Neural cell (in vitro differentiated cells): ENCODE measurements around the gene GMPR2. TPM values are rescaled to one million over a fixed set of nuclear protein-coding genes. Genes with fewer than 3 reads are reported as not detected.

Experiments used
- H2AFZ ChIP-seq: fragments of 200-600, 300-800 bp; sonication (generic), shearing (Covaris generic); 2 replicates; pipeline ENCODE4 v1.6.0; 2014; ENCODE audit warnings: low read depth, mild to moderate bottlenecking, antibody characterized with exemption, low read length, moderate library complexity
- H3F3A ChIP-seq: fragments of 200-600 bp; shearing (Covaris generic); 2 replicates; pipeline ENCODE4 v1.6.1; 2016; ENCODE audit warnings: mild to moderate bottlenecking, moderate library complexity, mixed read lengths, antibody characterized with exemption, low read length; ENCODE audit not compliant: insufficient read depth, poor library complexity, severe bottlenecking
- H3K27ac ChIP-seq: fragments of 200-600, 300-800 bp; sonication (generic), shearing (Covaris generic); 2 replicates; pipeline ENCODE4 v1.5.1; 2014; ENCODE audit warnings: mild to moderate bottlenecking, low read length, moderate library complexity
- H3K27me3 ChIP-seq: fragments of 300-800, 200-600 bp; sonication (generic), shearing (Covaris generic); 2 replicates; pipeline ENCODE4 v1.6.0; 2014; ENCODE audit warnings: mild to moderate bottlenecking, low read depth, low read length, moderate library complexity; ENCODE audit not compliant: insufficient read depth
- H3K36me3 ChIP-seq: fragments of 300-800, 200-600 bp; sonication (generic), shearing (Covaris generic); 2 replicates; pipeline ENCODE4 v1.5.1; 2014; ENCODE audit warnings: mild to moderate bottlenecking, antibody characterized with exemption, low read length, moderate library complexity; ENCODE audit not compliant: insufficient read depth
- H3K4me2 ChIP-seq: fragments of 300-800, 200-600 bp; sonication (generic), shearing (Covaris generic); 2 replicates; pipeline ENCODE4 v1.6.0; 2014; ENCODE audit warnings: mild to moderate bottlenecking, low read length
- H3K4me3 ChIP-seq: fragments of 300-800, 200-600 bp; sonication (generic), shearing (Covaris generic); 2 replicates; pipeline ENCODE4 v1.5.1; 2014; ENCODE audit warnings: mild to moderate bottlenecking, low read length, moderate library complexity
- H3K79me2 ChIP-seq: fragments of 200-600 bp; shearing (Covaris generic); replicated peaks from 2 replicates; pipeline ENCODE4 v1.6.0; 2014; ENCODE audit warnings: mild to moderate bottlenecking, low read length, moderate library complexity; ENCODE audit not compliant: insufficient read depth
- H3K9ac ChIP-seq: fragments of 300-800, 200-600 bp; sonication (generic), shearing (Covaris generic); 2 replicates; pipeline ENCODE4 v1.6.1; 2016; ENCODE audit warnings: mild to moderate bottlenecking, low read length, mixed read lengths
- H3K9me2 ChIP-seq: fragments of 200-600 bp; shearing (Covaris generic); 2 replicates; pipeline ENCODE4 v1.6.1; 2016; ENCODE audit warnings: mild to moderate bottlenecking, low read length, mixed read lengths; ENCODE audit not compliant: insufficient read depth
- H3K9me3 ChIP-seq: fragments of 200-600, 300-800 bp; sonication (generic), shearing (Covaris generic); 2 replicates; pipeline ENCODE4 v1.6.1; 2016; ENCODE audit warnings: mild to moderate bottlenecking, mixed run types, low read length, moderate library complexity, mixed read lengths
- H4K20me1 ChIP-seq: fragments of 200-600 bp; shearing (Covaris generic); 2 replicates; pipeline ENCODE4 v1.6.1; 2016; ENCODE audit warnings: mild to moderate bottlenecking, mixed run types; ENCODE audit not compliant: insufficient read depth
- EP300 ChIP-seq: fragments of 450-650 bp; conservative IDR thresholded peaks from 2 replicates; pipeline ENCODE4 v1.6.1; 2014; ENCODE audit warnings: antibody characterized with exemption, mild to moderate bottlenecking, moderate library complexity; ENCODE audit not compliant: poor library complexity, severe bottlenecking
- EZH2 ChIP-seq: fragments of 200-600, 300-800 bp; shearing (Covaris generic), sonication (generic); IDR thresholded peaks from 2 replicates; pipeline ENCODE4 v1.6.1; 2014; ENCODE audit warnings: antibody characterized with exemption, low read length, borderline replicate concordance, mild to moderate bottlenecking; ENCODE audit not compliant: insufficient read depth, poor library complexity, severe bottlenecking
- MXI1 ChIP-seq: fragments of 450-650 bp; conservative IDR thresholded peaks from 2 replicates; pipeline ENCODE4 v1.6.1; 2014; ENCODE audit warnings: antibody characterized with exemption, mild to moderate bottlenecking; ENCODE audit not compliant: poor library complexity, severe bottlenecking
- POLR2AphosphoS5 ChIP-seq: IDR thresholded peaks from 2 replicates; pipeline ENCODE4 v1.6.1; 2012
- RAD21 ChIP-seq: fragments of 450-650 bp; conservative IDR thresholded peaks from 2 replicates; pipeline ENCODE4 v1.6.1; 2014; ENCODE audit warnings: antibody characterized with exemption, mild to moderate bottlenecking, moderate library complexity
- REST ChIP-seq: IDR thresholded peaks from 2 replicates; pipeline ENCODE4 v1.6.1; 2012; ENCODE audit warnings: borderline replicate concordance
- SMC3 ChIP-seq: fragments of 450-650 bp; conservative IDR thresholded peaks from 2 replicates; pipeline ENCODE4 v1.6.1; 2014; ENCODE audit warnings: antibody characterized with exemption, mild to moderate bottlenecking, moderate library complexity; ENCODE audit not compliant: poor library complexity
- TAF1 ChIP-seq: IDR thresholded peaks from 2 replicates; pipeline ENCODE4 v1.6.1; 2012; ENCODE audit warnings: low read depth
- polyA plus RNA-seq: library from polyadenylated mRNA; depleted of rRNA; stranded (reverse); fragments of >200 nt; gene quantifications from 2 replicates; pipeline ENCODE4 v1.2.3, GENCODE V29; 2014
- TF ChIP-seq, protein P1 (sequence below): fragments of 450-650 bp; IDR thresholded peaks from 2 replicates; pipeline ENCODE4 v1.5.1; 2014; ENCODE audit warnings: antibody characterized with exemption, mild to moderate bottlenecking, moderate library complexity; ENCODE audit not compliant: poor library complexity, severe bottlenecking

Gene GMPR2
- polyA plus RNA-seq, 1 donor from 2014 or later: 132 TPM

GRCh38 chr14:24184104-24184970 is 48.4 kb upstream of the GMPR2 start:
- TF ChIP-seq SMC3 (no peak), RAD21 (no peak), POLR2AphosphoS5 (no peak), EZH2 (no peak), EP300 (no peak), MXI1 (no peak), REST (no peak), TAF1 (no peak)
- TF ChIP-seq, protein P1, sequence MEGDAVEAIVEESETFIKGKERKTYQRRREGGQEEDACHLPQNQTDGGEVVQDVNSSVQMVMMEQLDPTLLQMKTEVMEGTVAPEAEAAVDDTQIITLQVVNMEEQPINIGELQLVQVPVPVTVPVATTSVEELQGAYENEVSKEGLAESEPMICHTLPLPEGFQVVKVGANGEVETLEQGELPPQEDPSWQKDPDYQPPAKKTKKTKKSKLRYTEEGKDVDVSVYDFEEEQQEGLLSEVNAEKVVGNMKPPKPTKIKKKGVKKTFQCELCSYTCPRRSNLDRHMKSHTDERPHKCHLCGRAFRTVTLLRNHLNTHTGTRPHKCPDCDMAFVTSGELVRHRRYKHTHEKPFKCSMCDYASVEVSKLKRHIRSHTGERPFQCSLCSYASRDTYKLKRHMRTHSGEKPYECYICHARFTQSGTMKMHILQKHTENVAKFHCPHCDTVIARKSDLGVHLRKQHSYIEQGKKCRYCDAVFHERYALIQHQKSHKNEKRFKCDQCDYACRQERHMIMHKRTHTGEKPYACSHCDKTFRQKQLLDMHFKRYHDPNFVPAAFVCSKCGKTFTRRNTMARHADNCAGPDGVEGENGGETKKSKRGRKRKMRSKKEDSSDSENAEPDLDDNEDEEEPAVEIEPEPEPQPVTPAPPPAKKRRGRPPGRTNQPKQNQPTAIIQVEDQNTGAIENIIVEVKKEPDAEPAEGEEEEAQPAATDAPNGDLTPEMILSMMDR: no peak
- Histone ChIP-seq H2AFZ (no peak overlapping the region), H3K4me3 (no peak overlapping the region), H3K36me3 (no peaks in the 10 kb centered on the region), H4K20me1 (peaks cover 4% of the 10 kb centered on the region), H3F3A (no peaks in the 10 kb centered on the region), H3K27me3 (no peaks in the 10 kb centered on the region), H3K79me2 (no peaks in the 10 kb centered on the region), H3K9me2 (no peaks in the 10 kb centered on the region), H3K9me3 (no peaks in the 10 kb centered on the region), H3K4me2 (no peak overlapping the region), H3K27ac (no peak overlapping the region), H3K9ac (no peak overlapping the region)

- Histone ChIP-seq H3K4me3 (no peak overlapping the region), H3K9me2 (no peaks in the 10 kb centered on the region), H2AFZ (no peak overlapping the region), H3K79me2 (no peaks in the 10 kb centered on the region), H3K36me3 (no peaks in the 10 kb centered on the region), H3K9ac (no peak overlapping the region), H3K9me3 (no peaks in the 10 kb centered on the region), H3K4me2 (no peak overlapping the region), H3K27ac (no peak overlapping the region), H4K20me1 (peaks cover 4% of the 10 kb centered on the region), H3K27me3 (no peaks in the 10 kb centered on the region), H3F3A (no peaks in the 10 kb centered on the region)
- TF ChIP-seq POLR2AphosphoS5 (peak; percentile 12), RAD21 (no peak)
Measured at GRCh38 chr14:24185026-24185425, 47.7 kb upstream of the GMPR2 start.
